ENCODE data around the gene GPNMB. TPM values are rescaled to one million over a fixed set of nuclear protein-coding genes. Genes with fewer than 3 reads are reported as not detected.
"Not testable (repeated sequence)": the region's sequence is repeated elsewhere in the genome, so short reads cannot be mapped to it uniquely, and the experiment has no call there.

The GPNMB gene
- total RNA-seq, 1 donor from 2014 or later = 13.4 TPM

DNA sequence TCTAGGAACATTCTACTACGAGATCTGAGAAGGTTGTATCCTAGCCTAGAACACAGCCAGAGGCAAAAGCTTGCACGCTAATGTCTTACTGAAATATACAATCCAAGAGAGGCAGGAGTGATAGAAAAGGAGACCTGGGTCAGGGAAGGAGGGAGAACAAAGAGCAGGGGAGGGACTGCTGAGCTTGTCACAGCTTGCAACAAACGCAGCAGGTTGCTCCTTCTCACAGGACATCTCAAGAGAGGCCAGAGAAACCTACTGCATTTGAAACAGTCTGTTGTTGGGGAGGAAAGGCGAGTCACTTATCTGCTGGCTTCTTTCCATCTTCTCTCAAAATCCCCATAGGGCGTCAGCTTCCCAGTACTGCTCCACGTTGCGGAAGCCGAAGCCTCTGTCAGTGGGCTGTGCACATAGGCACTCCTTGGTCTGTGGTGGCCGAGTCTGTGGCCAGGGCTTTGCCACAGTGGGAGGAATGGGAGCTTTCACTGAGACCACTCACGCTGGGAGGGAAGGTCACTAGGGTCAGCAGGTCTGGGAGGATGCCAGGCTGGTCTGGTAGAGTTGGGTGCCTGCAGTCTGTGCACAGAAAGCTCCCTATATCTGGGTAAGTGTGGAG is 25.8 kb upstream of the GPNMB start:
- no peak for FAIRE-seq
- peak; percentile 42 for DNase-seq (ENCODE audit: low read depth)
- Histone ChIP-seq H3K27me3 (ENCODE audit: control insufficient read depth, insufficient read depth, low read length) (no peaks in the 10 kb centered on the region), H3K36me3 (ENCODE audit: control insufficient read depth, insufficient read depth, low read length) (no peaks in the 10 kb centered on the region), H3K4me3 (ENCODE audit: low read depth, low read length) (no peak overlapping the region)
- TF ChIP-seq, protein P1, sequence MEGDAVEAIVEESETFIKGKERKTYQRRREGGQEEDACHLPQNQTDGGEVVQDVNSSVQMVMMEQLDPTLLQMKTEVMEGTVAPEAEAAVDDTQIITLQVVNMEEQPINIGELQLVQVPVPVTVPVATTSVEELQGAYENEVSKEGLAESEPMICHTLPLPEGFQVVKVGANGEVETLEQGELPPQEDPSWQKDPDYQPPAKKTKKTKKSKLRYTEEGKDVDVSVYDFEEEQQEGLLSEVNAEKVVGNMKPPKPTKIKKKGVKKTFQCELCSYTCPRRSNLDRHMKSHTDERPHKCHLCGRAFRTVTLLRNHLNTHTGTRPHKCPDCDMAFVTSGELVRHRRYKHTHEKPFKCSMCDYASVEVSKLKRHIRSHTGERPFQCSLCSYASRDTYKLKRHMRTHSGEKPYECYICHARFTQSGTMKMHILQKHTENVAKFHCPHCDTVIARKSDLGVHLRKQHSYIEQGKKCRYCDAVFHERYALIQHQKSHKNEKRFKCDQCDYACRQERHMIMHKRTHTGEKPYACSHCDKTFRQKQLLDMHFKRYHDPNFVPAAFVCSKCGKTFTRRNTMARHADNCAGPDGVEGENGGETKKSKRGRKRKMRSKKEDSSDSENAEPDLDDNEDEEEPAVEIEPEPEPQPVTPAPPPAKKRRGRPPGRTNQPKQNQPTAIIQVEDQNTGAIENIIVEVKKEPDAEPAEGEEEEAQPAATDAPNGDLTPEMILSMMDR (IDR thresholded peaks at IDR 0.05; ENCODE audit: insufficient read depth, low read length, severe bottlenecking) = no peak

GRCh38 chr7:23222439-23223030 is 24.0 kb upstream of the GPNMB start:
- no peaks in the 10 kb centered on the region for H3K36me3 ChIP-seq (ENCODE audit: control insufficient read depth, insufficient read depth, low read length)
- no peaks in the 10 kb centered on the region for H3K27me3 ChIP-seq (ENCODE audit: control insufficient read depth, insufficient read depth, low read length)
- H3K4me3 ChIP-seq (ENCODE audit: low read depth, low read length) = no peak overlapping the region
- DNase-seq (ENCODE audit: low read depth) (no peak), FAIRE-seq (no peak)
- TF ChIP-seq, protein P1 (IDR thresholded peaks at IDR 0.05; ENCODE audit: insufficient read depth, low read length, severe bottlenecking) = no peak

DNA sequence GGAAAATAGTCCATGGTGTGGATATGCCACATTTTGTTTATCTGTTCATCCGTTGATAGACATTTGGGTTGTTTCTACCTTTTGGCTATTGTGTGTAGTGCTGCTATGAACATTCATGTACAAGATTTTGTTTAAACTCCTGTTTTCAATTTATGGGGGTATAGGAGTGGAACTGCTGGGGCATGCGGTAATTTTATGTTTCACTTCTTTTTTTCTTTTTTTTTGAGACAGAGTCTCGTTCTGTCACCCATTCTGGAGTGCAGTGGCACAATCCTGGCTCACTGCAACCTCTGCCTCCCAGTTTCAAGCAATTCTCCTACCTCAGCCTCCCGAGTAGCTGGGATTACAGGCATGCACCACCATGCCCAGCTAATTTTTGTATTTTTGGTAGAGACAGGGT is 22.2 kb upstream of the GPNMB start:
- not testable (repeated sequence) for H3K36me3 ChIP-seq (ENCODE audit: control insufficient read depth, insufficient read depth, low read length); H3K27me3 ChIP-seq (ENCODE audit: control insufficient read depth, insufficient read depth, low read length); FAIRE-seq; DNase-seq (ENCODE audit: low read depth); H3K4me3 ChIP-seq (ENCODE audit: low read depth, low read length)

GRCh38 chr7:23226844-23227450 is 19.6 kb upstream of the GPNMB start:
- H3K4me3 ChIP-seq (ENCODE audit: low read depth, low read length) = no peak overlapping the region
- TF ChIP-seq, protein P1 (IDR thresholded peaks at IDR 0.05; ENCODE audit: insufficient read depth, low read length, severe bottlenecking) = no peak
- no peaks in the 10 kb centered on the region for H3K36me3 ChIP-seq (ENCODE audit: control insufficient read depth, insufficient read depth, low read length)
- H3K27me3 ChIP-seq (ENCODE audit: control insufficient read depth, insufficient read depth, low read length) = no peaks in the 10 kb centered on the region
- DNase-seq (ENCODE audit: low read depth) = no peak
- FAIRE-seq = no peak

GRCh38 chr7:23228412-23228811 is 18.2 kb upstream of the GPNMB start:
- FAIRE-seq (no peak), DNase-seq (ENCODE audit: low read depth) (no peak)
- Histone ChIP-seq H3K27me3 (ENCODE audit: control insufficient read depth, insufficient read depth, low read length) (no peaks in the 10 kb centered on the region), H3K36me3 (ENCODE audit: control insufficient read depth, insufficient read depth, low read length) (no peaks in the 10 kb centered on the region), H3K4me3 (ENCODE audit: low read depth, low read length) (no peak overlapping the region)
- TF ChIP-seq, protein P1 (IDR thresholded peaks at IDR 0.05; ENCODE audit: insufficient read depth, low read length, severe bottlenecking) = no peak

GRCh38 chr7:23230641-23231101 is 15.9 kb upstream of the GPNMB start:
- Histone ChIP-seq H3K4me3 (ENCODE audit: low read depth, low read length) (no peak overlapping the region), H3K27me3 (ENCODE audit: control insufficient read depth, insufficient read depth, low read length) (no peaks in the 10 kb centered on the region)

More at GRCh38 chr7:23230641-23231101, 15.9 kb upstream of the GPNMB start:
- TF ChIP-seq, protein P1 (IDR thresholded peaks at IDR 0.05; ENCODE audit: insufficient read depth, low read length, severe bottlenecking) = no peak
- no peaks in the 10 kb centered on the region for H3K36me3 ChIP-seq (ENCODE audit: control insufficient read depth, insufficient read depth, low read length)
- FAIRE-seq (no peak), DNase-seq (ENCODE audit: low read depth) (no peak)
